HEK293T (cell line): Measurements from ENCODE around the gene MYCBP2.

ENCODE experiments used
- CTBP1 ChIP-seq: fragments of 450-650 bp; IDR thresholded peaks from 2 replicates; pipeline ENCODE4 v1.6.1; 2016; ENCODE audit warnings: borderline replicate concordance
- FOXA1 ChIP-seq: fragments of 450-650 bp; IDR thresholded peaks from 2 replicates; pipeline ENCODE4 v1.6.1; 2016; ENCODE audit warnings: mild to moderate bottlenecking
- FOXK2 ChIP-seq: fragments of 450-650 bp; IDR thresholded peaks from 2 replicates; pipeline ENCODE4 v1.6.1; 2016; ENCODE audit warnings: mild to moderate bottlenecking
- ZNF384 ChIP-seq: fragments of 450-650 bp; IDR thresholded peaks from 2 replicates; pipeline ENCODE4 v1.6.1; 2016

- TF ChIP-seq FOXA1 (no peak), FOXK2 (peak; percentile 77; the same call in 1 of the 2 replicates), ZNF384 (no peak), CTBP1 (no peak)
Observed at GRCh38 chr13:77329911-77330584, 3.2 kb upstream of the MYCBP2 start.
